Head of caudate nucleus (tissue), 42 donors: ENCODE results near the gene ADD2.

Source experiments
- DNase-seq, 42 donors: peaks; one replicate each; pipeline versions ENCODE4 v3.0.0 to v3.0.0-alpha.2; 2020 to 2021; ENCODE audit warnings: mixed read lengths in 7 of 42
- intact Hi-C: fragments of 100-400 bp; cut with DNase I; formaldehyde crosslinking; loops from one replicate; pipeline ENCODE4 v1.15.0; 2022

The ADD2 gene

DNA sequence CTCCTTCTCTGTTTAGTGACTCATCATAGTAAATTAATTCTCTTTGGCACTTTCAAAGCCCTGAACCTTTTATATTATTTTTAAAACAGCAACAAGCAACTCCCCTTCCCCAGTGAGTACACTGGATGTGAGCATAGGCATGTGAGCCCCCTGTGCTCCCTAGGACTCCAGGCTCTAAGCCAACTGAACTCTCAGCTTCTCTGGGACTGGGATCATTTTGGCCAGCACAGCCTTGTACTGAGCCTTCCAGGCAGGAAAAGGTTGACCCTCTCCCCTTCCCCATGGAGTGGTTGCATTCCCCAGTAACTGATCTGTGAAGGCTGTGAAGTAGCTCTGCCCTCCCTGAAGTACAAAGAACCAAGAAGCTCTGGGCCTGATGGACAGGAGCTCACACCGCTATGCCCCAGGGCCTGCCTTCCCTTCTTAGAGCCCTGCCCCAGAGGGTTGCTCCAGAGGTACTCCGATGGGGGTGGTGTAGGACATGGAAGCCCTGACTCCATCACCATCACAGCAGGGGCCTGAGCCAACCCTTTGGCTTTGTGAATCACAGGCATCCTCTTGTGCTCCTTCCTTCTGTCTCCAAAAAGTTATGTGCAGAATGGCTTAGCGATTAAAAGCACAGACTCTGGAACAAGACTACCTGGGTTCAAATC lies 57.8 kb downstream of the ADD2 start:
- DNase-seq = peak in 2 of 42 donors; percentile 3 to 25

DNA sequence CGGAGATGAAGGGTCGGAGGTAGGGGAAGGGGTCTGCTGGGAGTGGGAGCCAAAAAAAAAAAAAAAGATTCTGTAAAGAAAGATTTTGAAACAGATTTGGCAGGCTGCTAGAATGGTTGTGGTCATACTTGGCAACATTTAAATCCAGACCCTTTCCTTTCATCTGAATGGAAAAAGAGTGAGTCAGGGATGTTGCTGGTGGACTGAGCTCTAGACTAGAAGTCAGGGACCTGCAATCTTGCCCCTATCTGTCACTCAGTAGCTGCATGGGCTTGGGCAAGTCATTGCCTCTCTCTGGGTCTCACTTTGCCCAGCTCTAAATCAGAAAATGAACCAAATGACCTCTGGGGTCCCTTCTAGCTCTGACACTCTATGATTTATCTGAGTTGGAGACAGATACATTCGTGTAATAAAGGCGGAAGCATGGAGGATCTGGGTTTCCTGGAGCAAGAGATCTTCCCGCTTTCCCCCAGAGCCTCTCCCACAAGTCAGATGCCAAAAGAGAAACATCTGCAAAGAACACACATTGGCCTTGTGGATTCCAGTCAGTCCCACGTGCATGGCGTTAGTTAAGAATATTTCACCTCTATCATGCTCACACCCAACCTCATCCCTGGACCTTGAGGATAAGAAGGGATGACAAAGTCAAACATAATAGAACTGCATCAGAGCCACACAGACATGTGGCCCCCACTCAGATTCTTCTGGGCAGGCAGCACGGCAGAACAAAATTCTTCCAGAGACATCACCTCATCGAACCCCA lies 58.5 kb downstream of the ADD2 start:
- DNase-seq = peak in 2 of 42 donors; percentile 2 to 14
- intact Hi-C loops = no loop called here

More for the DNA sequence above, 57.8 kb downstream of the ADD2 start:
- intact Hi-C loops = no loop called here

DNA sequence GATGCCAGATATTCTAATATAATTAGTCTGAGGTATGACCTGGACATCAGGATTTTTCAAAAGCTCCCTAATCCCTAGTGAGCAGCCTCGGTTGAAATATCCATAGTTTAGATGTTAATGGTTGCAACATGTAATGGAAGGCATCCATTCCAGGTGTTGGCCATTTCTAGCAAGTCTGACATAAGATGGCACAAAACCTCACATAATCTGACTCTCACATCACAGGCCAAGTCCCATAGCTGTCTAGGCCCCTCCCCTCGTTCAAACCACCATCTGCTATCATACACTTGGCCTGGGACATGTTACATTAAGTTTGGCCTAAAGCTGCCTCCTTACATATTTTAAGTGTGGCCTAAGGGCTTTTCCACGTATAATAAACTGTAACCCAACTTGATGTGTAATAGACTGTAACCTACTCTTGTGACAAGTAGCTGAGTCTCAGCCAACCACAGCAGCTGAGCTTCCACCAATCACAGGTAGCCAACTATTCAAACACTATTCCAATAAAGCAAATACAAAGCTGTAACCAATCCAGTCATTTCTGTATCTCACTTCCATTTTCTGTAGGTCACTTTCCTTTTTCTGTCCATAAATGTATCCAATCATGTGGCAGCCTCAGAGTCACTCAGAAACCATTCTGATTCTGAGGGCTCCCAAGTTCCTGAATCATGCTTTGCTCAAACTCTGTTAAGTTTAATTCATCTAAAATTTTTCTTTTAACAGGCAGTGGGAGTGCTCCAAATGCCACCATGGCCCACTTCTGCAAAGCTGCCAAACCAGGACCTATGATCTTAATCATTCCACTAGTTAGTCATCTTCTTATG lies 59.4 kb downstream of the ADD2 start:
- DNase-seq = peak in 2 of 42 donors; percentile 10 to 12
- intact Hi-C loops = no loop called here

DNA sequence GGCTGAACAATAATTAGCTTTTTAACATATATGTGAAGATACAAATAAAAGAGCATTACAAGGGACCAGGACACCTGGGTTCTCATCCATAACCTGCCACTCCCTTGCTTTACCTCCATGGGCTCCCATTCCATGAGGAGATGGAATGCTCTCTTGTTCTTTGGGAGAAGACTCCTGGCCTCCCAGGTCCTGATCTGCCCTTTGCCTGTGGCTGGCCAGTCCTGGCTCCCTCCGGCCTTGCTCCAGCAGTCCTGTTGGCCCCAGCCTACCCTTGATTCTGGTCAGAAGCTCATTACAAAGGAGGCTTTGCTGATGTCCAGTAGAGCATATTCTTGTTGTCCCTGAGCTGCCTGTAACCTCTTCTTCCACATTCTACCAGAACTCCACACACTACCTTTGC lies 60.3 kb downstream of the ADD2 start:
- no peak for DNase-seq

GRCh38 chr2:70706026-70706795 lies 61.8 kb downstream of the ADD2 start:
- intact Hi-C loops = no loop called here
- DNase-seq = peak in 2 of 42 donors; percentile 4 to 10

More for the DNA sequence above, 60.3 kb downstream of the ADD2 start:
- intact Hi-C loops = no loop called here

GRCh38 chr2:70705160-70705850 lies 62.7 kb downstream of the ADD2 start:
- intact Hi-C loops = no loop called here
- peak in 3 of 42 donors; percentile 6 to 19 (median 12) for DNase-seq

DNA sequence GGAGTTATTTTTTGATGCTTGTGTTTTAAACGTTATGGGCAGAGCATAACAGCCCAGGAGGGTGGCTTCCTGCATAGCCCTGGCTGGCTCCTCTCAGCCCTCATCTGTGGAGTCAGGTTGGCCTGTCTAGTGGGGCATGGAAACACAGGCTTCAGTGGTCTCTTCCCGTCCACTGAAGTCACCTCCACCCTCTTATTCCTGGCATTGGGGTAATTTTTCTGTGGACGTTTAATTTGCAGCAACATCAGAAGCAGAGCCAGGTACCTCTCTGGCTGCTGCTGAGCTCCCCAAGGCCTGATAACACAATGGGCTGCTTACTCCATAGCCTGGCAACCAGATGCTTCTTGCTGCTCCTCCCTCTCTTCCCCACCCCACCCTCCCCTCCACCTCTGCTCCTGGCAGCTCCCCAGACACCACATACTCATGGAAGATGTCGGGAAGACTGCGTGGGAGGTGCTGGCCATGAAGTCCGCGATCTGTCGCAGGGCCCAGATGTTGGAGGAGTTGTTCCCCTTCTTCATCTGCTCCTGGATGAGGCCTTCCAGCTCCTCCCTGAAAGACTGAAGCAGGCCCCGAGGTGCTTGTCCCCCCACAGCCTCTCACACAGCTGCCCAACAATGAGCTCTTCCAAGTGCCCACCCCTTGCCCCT lies 64.0 kb downstream of the ADD2 start:
- intact Hi-C loops = no loop called here
- peak in 4 of 42 donors; percentile 10 to 26 (median 25) for DNase-seq

DNA sequence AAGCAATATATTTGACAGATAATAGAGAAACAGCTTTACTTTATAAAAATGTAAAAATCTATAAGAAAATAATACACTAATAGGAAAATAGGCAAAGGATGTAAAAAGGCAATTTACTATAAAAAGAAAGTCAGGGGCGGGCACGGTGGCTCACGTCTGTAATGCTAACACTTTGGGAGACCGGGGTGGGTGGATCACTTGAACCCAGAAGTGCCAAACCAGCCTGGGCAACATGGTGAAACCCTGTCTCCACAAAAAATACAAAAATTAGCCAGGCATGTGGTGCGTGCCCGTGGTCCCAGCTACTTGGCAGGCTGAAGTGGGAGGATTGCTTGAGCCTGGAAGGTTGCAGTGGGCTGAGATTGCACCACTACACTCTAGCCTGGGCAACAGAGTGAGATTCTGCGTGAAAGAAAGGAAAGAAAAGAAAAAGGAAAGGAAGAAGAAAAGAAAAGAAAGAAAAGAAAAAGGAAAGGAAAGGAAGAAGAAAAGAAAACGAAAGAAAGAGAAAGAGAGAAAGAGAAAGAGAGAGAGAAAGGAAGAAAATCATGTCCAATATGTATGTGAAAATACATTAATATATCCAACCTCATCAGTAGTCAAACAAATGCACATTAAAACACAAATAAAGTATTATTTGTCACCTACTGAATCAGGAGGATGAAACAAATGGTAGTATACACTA lies 65.1 kb downstream of the ADD2 start:
- peak in 5 of 42 donors; percentile 11 to 57 (median 45) for DNase-seq
- intact Hi-C loops = no loop called here

DNA sequence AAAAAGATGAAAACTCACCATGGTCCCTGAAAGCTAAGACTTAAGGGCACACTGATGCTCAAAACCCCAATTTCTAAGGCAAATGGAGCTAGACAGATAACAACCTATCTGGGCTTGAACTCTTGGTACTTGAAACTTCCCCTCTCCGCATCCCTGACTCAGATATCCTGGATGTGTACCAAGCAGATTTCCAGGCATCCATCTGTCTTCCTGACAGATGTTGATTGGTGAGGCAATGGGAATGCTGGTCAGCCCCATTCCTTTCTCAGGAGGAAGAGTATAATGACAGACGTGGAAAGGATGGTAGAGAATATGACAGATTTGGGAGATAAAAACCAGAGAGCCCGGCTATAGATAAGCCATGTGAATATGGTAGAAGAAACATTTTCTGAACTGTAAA lies 69.2 kb downstream of the ADD2 start:
- intact Hi-C loops = no loop called here
- DNase-seq = peak in 1 of 42 donors; percentile 3

DNA sequence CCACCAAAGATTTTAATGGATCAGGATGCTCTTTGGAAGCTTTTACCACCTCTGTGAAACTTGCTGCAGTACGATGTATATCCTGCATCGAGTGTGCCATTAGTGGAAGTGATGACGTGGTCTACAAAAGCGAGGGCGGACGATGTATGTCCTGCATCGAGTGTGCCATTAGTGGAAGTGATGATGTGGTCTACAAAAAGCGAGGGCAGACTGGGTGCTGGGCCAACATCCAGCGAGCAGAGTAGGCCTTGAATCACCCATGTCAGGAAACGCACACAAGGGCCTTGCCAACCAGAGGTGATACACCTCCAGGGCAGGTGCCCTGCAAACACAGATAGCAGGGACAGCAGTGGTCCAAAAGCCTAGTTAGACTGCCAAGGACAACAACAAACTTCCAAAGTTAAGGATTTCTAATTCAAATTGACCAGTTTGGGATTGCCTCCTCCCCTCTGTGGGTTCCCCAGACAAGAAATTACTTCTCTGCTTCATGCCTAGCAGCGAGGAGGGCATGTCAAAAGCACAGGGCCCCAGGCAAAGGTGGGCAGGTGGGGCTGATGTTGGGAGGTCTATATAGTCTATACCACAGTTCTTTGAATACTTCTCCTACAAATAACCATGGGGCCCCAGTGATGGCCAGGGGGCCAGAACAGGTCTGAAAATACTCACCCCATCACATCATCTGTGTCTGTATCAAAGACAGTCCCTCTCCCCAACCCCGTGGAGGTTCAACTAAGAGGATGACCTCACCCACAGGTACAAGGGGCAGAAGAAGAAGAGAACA lies 70.2 kb downstream of the ADD2 start:
- intact Hi-C loops = no loop called here
- DNase-seq = peak in 5 of 42 donors; percentile 4 to 22 (median 11)

DNA sequence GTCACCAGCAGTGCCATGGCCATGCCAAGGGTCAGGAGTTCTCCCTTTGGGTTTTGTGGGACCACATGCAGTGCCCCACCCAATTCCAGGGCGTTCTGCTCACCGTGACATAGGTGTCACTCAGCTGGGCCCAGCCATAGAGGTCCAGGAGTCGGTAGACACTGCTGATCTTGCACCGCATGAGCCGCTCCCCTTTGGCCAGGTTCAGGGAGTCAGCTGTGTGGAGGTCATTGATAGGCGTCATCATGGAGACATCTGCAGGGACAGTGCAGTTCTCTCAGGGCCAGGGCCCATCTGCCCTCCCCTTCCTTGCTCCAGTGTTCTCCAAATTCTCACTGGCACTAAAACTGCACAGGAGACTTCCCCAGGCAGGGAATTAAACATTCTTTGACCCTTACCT lies 71.9 kb downstream of the ADD2 start:
- DNase-seq = peak in 3 of 42 donors; percentile 0 to 6 (median 3)
- intact Hi-C loops = no loop called here

DNA sequence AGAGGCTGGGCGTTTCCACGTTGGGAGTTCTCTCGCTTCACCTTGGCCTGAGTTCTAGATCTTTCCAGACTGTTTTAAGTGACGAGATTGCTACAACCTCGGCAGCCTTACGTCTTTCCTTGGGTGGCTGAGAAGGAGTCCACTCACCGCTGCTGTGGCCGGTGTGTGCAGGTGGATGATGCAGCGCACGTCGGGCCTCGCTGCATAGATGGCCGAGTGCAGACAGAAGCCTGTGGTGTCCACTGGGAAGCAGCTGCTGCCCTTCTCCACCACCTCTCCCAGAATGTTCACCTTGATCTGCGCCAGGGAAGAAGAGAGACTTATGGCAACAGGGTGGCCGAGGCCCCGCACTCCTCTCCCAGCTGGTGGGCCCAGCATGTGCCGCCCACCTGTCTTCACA lies 75.7 kb downstream of the ADD2 start:
- intact Hi-C loops = no loop called here

DNA sequence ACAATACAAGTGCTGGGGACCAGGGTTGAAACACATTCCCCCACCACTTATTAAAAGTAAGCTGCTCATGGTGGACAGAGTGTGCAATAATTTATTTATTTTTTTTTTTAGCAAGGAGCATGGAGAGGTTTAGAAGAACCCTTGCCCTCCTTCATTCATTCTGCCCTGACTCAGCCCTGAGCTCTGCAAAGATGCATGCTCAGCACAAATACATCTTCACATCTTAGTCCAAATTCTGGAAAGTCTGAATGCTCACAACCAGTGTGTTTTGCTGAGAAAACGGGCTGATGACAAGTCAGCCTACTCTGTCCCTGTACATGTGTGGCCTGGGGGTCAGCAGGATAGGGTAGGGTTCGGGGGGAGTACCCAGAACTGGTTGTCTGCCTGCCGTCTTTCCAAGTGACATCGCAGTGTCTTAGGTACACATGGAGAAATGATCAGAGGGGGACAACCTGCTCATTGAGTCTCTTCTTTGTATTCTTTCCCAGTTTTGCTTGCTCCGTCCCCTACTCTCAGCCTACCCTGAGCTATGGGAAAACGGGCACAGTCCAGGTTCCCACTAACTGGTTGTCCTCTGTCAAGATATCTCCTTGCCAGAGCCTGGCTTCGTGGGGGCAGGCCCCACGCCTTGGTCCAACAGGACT lies 76.4 kb downstream of the ADD2 start:
- peak in 3 of 42 donors; percentile 10 to 18 (median 12) for DNase-seq
- intact Hi-C loops = no loop called here

More for the DNA sequence above, 75.7 kb downstream of the ADD2 start:
- peak in 2 of 42 donors; percentile 2 to 18 for DNase-seq

DNA sequence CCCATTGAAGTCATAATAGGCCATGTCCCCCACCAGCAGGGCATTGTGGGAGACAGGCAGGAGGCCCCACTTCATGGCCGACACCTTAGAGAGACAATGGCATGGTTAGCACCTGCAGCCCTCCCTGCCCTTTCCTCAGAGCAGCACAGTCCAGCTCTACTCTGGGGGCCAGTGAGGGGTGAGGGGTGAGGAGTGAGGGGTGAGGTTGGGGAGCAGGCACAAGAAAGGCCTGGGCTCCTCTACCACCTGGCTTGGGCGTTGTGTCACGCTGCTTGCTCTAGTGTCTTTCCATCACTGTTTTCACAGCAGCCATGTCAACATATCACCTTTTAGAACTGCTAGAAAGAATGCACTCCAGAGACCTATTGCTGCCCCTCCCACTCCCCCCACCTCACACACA lies 77.2 kb downstream of the ADD2 start:
- intact Hi-C loops = no loop called here
- DNase-seq = peak in 3 of 42 donors; percentile 18 to 27 (median 19)

GRCh38 chr2:70688427-70688826 lies 79.6 kb downstream of the ADD2 start:
- intact Hi-C loops = no loop called here
- peak; percentile 25 to 88 (median 64) for DNase-seq

GRCh38 chr2:70687461-70687795 lies 80.6 kb downstream of the ADD2 start:
- intact Hi-C loops = no loop called here
- DNase-seq = peak in 1 of 42 donors; percentile 4
